PC-3 (cell line): ENCODE measurements around the gene ECE1.

ENCODE experiments used
- CTCF ChIP-seq: fragments of 300-600 bp; sonication (generic); conservative IDR thresholded peaks from 2 replicates; pipeline ENCODE4 v1.5.1; 2017; ENCODE audit warnings: antibody characterized with exemption, low read depth, mild to moderate bottlenecking, low read length
- EZH2phosphoT487 ChIP-seq: fragments of 300-600 bp; sonication (generic); IDR thresholded peaks from 2 replicates; pipeline ENCODE4 v1.6.1; 2018; ENCODE audit warnings: mild to moderate bottlenecking, antibody characterized with exemption, low read length, borderline replicate concordance

GRCh38 chr1:21295545-21295944, 5.3 kb upstream of the ECE1 start:
- TF ChIP-seq EZH2phosphoT487 (no peak), CTCF (no peak)
